B cell (primary cell): ENCODE results near the gene KCNQ5. TPM values are rescaled to one million over a fixed set of nuclear protein-coding genes. Genes with fewer than 3 reads are reported as not detected.
"Not testable (repeated sequence)": the region's sequence is repeated elsewhere in the genome, so short reads cannot be mapped to it uniquely, and the experiment has no call there.

Experiments
- ATAC-seq: fragments of 200-7000 bp; cut with Tn5 transposase; one replicate; pipeline ENCODE4 v1.10.0; 2021; ENCODE audit warnings: low read depth, mild to moderate bottlenecking, moderate number of reproducible peaks, moderate library complexity
- CTCF ChIA-PET: fragments of 350-600 bp; sonication (Branson Sonifier 250); formaldehyde crosslinking; loops from one replicate; lab custom pipeline; 2021; ENCODE audit warnings: antibody characterized with exemption, inconsistent platforms; lab: Charles Lee
- POLR2A ChIA-PET: fragments of 350-600 bp; sonication (Branson Sonifier 250); formaldehyde crosslinking; loops from one replicate; lab custom pipeline; 2021; ENCODE audit warnings: antibody characterized with exemption; lab: Charles Lee
- DNase-seq: peaks from one replicate; pipeline ENCODE4 v3.0.0; 2013
- H2AFZ ChIP-seq: 2 replicates; pipeline ENCODE4 v1.6.1; 2012; ENCODE audit warnings: mild to moderate bottlenecking, low read depth, low read length; ENCODE audit not compliant: insufficient read depth, poor library complexity, severe bottlenecking
- H3K27ac ChIP-seq, 2 donors: 1 replicate in 1 of 2; 2 replicates in 1 of 2; pipeline ENCODE4 v1.5.1; 2012 to 2013; ENCODE audit warnings: low read length in 2 of 2, mild to moderate bottlenecking in 2 of 2, moderate library complexity in 1 of 2
- H3K27me3 ChIP-seq, 4 experiments: fragments of 200-600 bp in 1 of 4; sonication (generic) in 1 of 4; replicated peaks in 1 of 4; 1 replicate in 2 of 4; 2 replicates in 2 of 4; pipeline versions ENCODE4 v1.6.1 to v1.7.0; 2013 to 2016; ENCODE audit warnings: low read length in 3 of 4, mild to moderate bottlenecking in 2 of 4, mixed read lengths in 1 of 4, moderate library complexity in 1 of 4; ENCODE audit not compliant: insufficient read depth in 4 of 4, control insufficient read depth in 3 of 4; ENCODE audit errors: control extremely low read depth in 1 of 4
- H3K36me3 ChIP-seq, 2 experiments: replicated peaks in 1 of 2; 1 replicate in 1 of 2; 2 replicates in 1 of 2; pipeline versions ENCODE4 v1.6.1 to v1.7.1; 2013; ENCODE audit warnings: low read length in 1 of 2; ENCODE audit not compliant: insufficient read depth in 2 of 2, control insufficient read depth in 1 of 2; ENCODE audit errors: control extremely low read depth in 1 of 2, extremely low read depth in 1 of 2
- H3K4me1 ChIP-seq, 2 donors: fragments of 200-600 bp in 1 of 2; sonication (generic) in 1 of 2; 1 replicate in 1 of 2; 2 replicates in 1 of 2; pipeline versions ENCODE4 v1.5.1 to v1.6.1; 2013 to 2017; ENCODE audit warnings: low read length in 2 of 2; ENCODE audit not compliant: control insufficient read depth in 2 of 2, insufficient read depth in 2 of 2
- H3K4me2 ChIP-seq: replicated peaks from 2 replicates; pipeline ENCODE3; 2012; ENCODE audit warnings: mild to moderate bottlenecking, low read depth, low read length; ENCODE audit not compliant: poor library complexity, severe bottlenecking
- H3K4me3 ChIP-seq, 5 experiments: fragments of 200-600 bp in 1 of 5; sonication (generic) in 1 of 5; 1 replicate in 3 of 5; 2 replicates in 2 of 5; pipeline versions ENCODE4 v1.5.1 to v1.7.0; 2011 to 2016; ENCODE audit warnings: low read length in 4 of 5, mild to moderate bottlenecking in 4 of 5, low read depth in 2 of 5, control low read depth in 1 of 5, moderate library complexity in 1 of 5; ENCODE audit not compliant: insufficient read depth in 1 of 5; ENCODE audit errors: control extremely low read depth in 1 of 5, extremely low read depth in 1 of 5
- H3K79me2 ChIP-seq: fragments of 200-600 bp; sonication (generic); one replicate; pipeline ENCODE4 v1.6.0; 2016; ENCODE audit warnings: low read length; ENCODE audit not compliant: control insufficient read depth, insufficient read depth
- H3K9ac ChIP-seq: fragments of 200-600 bp; sonication (generic); 2 replicates; pipeline ENCODE4 v1.6.1; 2017; ENCODE audit warnings: mild to moderate bottlenecking, low read length, moderate library complexity
- H3K9me3 ChIP-seq, 3 donors: one replicate each; pipeline versions ENCODE4 v1.6.1 to v1.7.1; 2013; ENCODE audit warnings: low read length in 2 of 3; ENCODE audit not compliant: control insufficient read depth in 2 of 3, insufficient read depth in 1 of 3; ENCODE audit errors: control extremely low read depth in 1 of 3
- H4K20me1 ChIP-seq: 2 replicates; pipeline ENCODE4 v1.6.0; 2012; ENCODE audit warnings: mild to moderate bottlenecking, low read length; ENCODE audit not compliant: insufficient read depth, control insufficient read depth, poor library complexity, severe bottlenecking
- H3K27ac Mint-ChIP-seq: one replicate; pipeline ENCODE4 v1.8.0; 2021; ENCODE audit warnings: mixed read lengths
- H3K27me3 Mint-ChIP-seq: one replicate; pipeline ENCODE4 v1.8.0; 2021; ENCODE audit warnings: mixed read lengths
- H3K4me1 Mint-ChIP-seq: one replicate; pipeline ENCODE4 v1.8.0; 2021; ENCODE audit warnings: mixed read lengths
- H3K4me3 Mint-ChIP-seq: one replicate; pipeline ENCODE4 v1.8.0; 2021; ENCODE audit warnings: mixed read lengths
- H3K9me3 Mint-ChIP-seq: one replicate; pipeline ENCODE4 v1.8.0; 2022; ENCODE audit warnings: mixed read lengths; ENCODE audit not compliant: insufficient read depth
- EZH2 ChIP-seq: IDR thresholded peaks from 2 replicates; pipeline ENCODE4 v1.6.1; 2012; ENCODE audit warnings: borderline replicate concordance, low read depth, mild to moderate bottlenecking, moderate library complexity, low read length; ENCODE audit not compliant: insufficient read depth, poor library complexity, severe bottlenecking
- WGBS: methylation state at CpG from one replicate; pipeline ENCODE4 v1.1.5; 2013; ENCODE audit warnings: missing lambda C conversion rate; ENCODE audit not compliant: insufficient coverage; 5-methylcytosine and 5-hydroxymethylcytosine counted together
- intact Hi-C: fragments of 100-400 bp; cut with micrococcal nuclease; formaldehyde crosslinking; loops from one replicate; pipeline ENCODE4 v1.10.0; 2022
- polyA plus RNA-seq: library from polyadenylated mRNA; depleted of rRNA; stranded (reverse); fragments of >200 nt; gene quantifications from 2 replicates; pipeline ENCODE4 v1.2.3, GENCODE V29; 2012
- total RNA-seq, 2 donors: library from RNA; stranded (reverse); fragments of 120-200 nt in 1 of 2; gene quantifications; 1 replicate in 1 of 2; 2 replicates in 1 of 2; pipeline versions ENCODE4 v1.2.3 to v1.2.4, GENCODE V29; 2013 to 2022
- TF ChIP-seq, protein P1 (sequence below): fragments of 200-600 bp; IDR thresholded peaks from one replicate; pipeline ENCODE4 v1.8.0; 2022; ENCODE audit warnings: antibody characterized with exemption, mild to moderate bottlenecking

KCNQ5 gene
- total and polyA plus RNA-seq, 2 donors (not counting 1 experiment from before 2014, with no cell fraction given): 2.3 to 9.4 TPM

DNA sequence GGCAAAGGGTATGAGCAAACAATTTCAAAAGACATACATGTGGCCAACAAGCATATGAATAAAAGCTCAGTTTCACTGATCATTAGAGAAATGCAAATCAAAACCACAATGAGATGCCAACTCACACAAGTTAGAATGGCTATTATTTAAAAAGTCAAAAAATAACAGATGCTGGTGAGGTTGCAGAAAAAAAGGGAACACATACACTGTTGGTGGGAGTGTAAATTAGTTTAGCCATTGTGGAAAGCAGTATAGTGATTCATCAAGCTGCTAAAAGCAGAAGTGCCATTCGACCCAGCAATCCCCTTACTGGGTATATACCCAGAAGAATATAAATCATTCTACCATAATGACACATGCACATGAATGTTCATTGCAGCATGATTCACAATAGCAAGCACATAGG, 610.1 kb downstream of the KCNQ5 start:
- peaks cover 0 to 3% (median 0%) of the 10 kb centered on the region in 3 donors for H3K9me3 ChIP-seq
- H3K79me2 ChIP-seq: no peaks in the 10 kb centered on the region
- no peaks in the 10 kb centered on the region for H3K4me1 ChIP-seq
- H3K27ac Mint-ChIP-seq: no peak overlapping the region
- H3K9me3 Mint-ChIP-seq: no peaks in the 10 kb centered on the region
- H3K27me3 Mint-ChIP-seq: no peaks in the 10 kb centered on the region
- no peaks in the 10 kb centered on the region for H3K4me1 Mint-ChIP-seq
- H3K27ac ChIP-seq: no peak overlapping the region
- ATAC-seq: no peak
- no peak overlapping the region for H3K9ac ChIP-seq
- no peak overlapping the region for H2AFZ ChIP-seq
- H3K4me2 ChIP-seq: no peak overlapping the region
- no peak overlapping the region for H3K4me3 Mint-ChIP-seq
- CTCF ChIA-PET: interaction anchor here (0.6 to 0.7 kb wide), 2 partner anchors 24 to 50 kb away, joined by 3 read pairs; no protein-coding TSS in a partner anchor
- no CpG with 5 or more reads among the region's 1 CpG for WGBS
- intact Hi-C loops: no loop called here
- TF ChIP-seq, protein P1, sequence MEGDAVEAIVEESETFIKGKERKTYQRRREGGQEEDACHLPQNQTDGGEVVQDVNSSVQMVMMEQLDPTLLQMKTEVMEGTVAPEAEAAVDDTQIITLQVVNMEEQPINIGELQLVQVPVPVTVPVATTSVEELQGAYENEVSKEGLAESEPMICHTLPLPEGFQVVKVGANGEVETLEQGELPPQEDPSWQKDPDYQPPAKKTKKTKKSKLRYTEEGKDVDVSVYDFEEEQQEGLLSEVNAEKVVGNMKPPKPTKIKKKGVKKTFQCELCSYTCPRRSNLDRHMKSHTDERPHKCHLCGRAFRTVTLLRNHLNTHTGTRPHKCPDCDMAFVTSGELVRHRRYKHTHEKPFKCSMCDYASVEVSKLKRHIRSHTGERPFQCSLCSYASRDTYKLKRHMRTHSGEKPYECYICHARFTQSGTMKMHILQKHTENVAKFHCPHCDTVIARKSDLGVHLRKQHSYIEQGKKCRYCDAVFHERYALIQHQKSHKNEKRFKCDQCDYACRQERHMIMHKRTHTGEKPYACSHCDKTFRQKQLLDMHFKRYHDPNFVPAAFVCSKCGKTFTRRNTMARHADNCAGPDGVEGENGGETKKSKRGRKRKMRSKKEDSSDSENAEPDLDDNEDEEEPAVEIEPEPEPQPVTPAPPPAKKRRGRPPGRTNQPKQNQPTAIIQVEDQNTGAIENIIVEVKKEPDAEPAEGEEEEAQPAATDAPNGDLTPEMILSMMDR: no peak
- TF ChIP-seq EZH2: no peak
- no peaks in the 10 kb centered on the region for H3K27me3 ChIP-seq
- no peaks in the 10 kb centered on the region for H4K20me1 ChIP-seq
- no peaks in the 10 kb centered on the region for H3K36me3 ChIP-seq
- POLR2A ChIA-PET: no interaction called here
- H3K4me3 ChIP-seq: no peak overlapping the region
- no peak for DNase-seq

GRCh38 chr6:73233048-73233447, 611.2 kb downstream of the KCNQ5 start:
- H3K79me2 ChIP-seq: no peaks in the 10 kb centered on the region
- H3K4me2 ChIP-seq: no peak overlapping the region
- TF ChIP-seq EZH2: no peak
- TF ChIP-seq, protein P1: no peak
- no peak overlapping the region for H3K4me3 ChIP-seq
- H3K9ac ChIP-seq: no peak overlapping the region
- ATAC-seq (no peak), DNase-seq (no peak)
- H3K9me3 ChIP-seq: peaks cover 0 to 3% (median 0%) of the 10 kb centered on the region in 3 donors
- ChIA-PET CTCF (no interaction called here), POLR2A (no interaction called here)
- H4K20me1 ChIP-seq: no peaks in the 10 kb centered on the region
- intact Hi-C loops: no loop called here
- H3K27ac Mint-ChIP-seq: no peak overlapping the region
- H3K27ac ChIP-seq: no peak overlapping the region
- H3K9me3 Mint-ChIP-seq: no peaks in the 10 kb centered on the region
- H2AFZ ChIP-seq: no peak overlapping the region
- H3K27me3 ChIP-seq: no peaks in the 10 kb centered on the region
- no peaks in the 10 kb centered on the region for H3K27me3 Mint-ChIP-seq
- 100% methylated on average over 4 of the region's 6 CpGs for WGBS
- no peaks in the 10 kb centered on the region for H3K4me1 Mint-ChIP-seq
- no peaks in the 10 kb centered on the region for H3K36me3 ChIP-seq
- no peak overlapping the region for H3K4me3 Mint-ChIP-seq
- H3K4me1 ChIP-seq: no peaks in the 10 kb centered on the region

- POLR2A ChIA-PET, H3K9me3 ChIP-seq, H3K27ac Mint-ChIP-seq, intact Hi-C loops, H3K4me1 Mint-ChIP-seq, DNase-seq, H3K4me3 Mint-ChIP-seq, H3K9me3 Mint-ChIP-seq, ATAC-seq, H4K20me1 ChIP-seq, H3K9ac ChIP-seq, H3K27me3 ChIP-seq, CTCF ChIA-PET, H3K27ac ChIP-seq, H3K4me2 ChIP-seq, H3K27me3 Mint-ChIP-seq, H2AFZ ChIP-seq, H3K4me3 ChIP-seq, H3K79me2 ChIP-seq, H3K36me3 ChIP-seq, H3K4me1 ChIP-seq: not testable (repeated sequence)
- 100% methylated on average over 1 of the region's 3 CpGs for WGBS
These were observed 612.1 kb downstream of the KCNQ5 start for GRCh38 chr6:73233971-73234370.
